ENCODE data around the gene WEE1.

- TF ChIP-seq ZNF565 (CRISPR knock-in tag; conservative IDR thresholded peaks at IDR 0.05; ENCODE audit: low read depth) (no peak), ESRRG (CRISPR knock-in tag; IDR thresholded peaks at IDR 0.05) (no peak), PPARA (CRISPR knock-in tag; IDR thresholded peaks at IDR 0.05; ENCODE audit: borderline replicate concordance) (no peak), ZFP30 (CRISPR knock-in tag; IDR thresholded peaks at IDR 0.05) (no peak), CSDC2 (CRISPR knock-in tag; IDR thresholded peaks at IDR 0.05) (no peak), RARB (CRISPR knock-in tag; IDR thresholded peaks at IDR 0.05) (no peak)
- TF ChIP-seq, protein P1, sequence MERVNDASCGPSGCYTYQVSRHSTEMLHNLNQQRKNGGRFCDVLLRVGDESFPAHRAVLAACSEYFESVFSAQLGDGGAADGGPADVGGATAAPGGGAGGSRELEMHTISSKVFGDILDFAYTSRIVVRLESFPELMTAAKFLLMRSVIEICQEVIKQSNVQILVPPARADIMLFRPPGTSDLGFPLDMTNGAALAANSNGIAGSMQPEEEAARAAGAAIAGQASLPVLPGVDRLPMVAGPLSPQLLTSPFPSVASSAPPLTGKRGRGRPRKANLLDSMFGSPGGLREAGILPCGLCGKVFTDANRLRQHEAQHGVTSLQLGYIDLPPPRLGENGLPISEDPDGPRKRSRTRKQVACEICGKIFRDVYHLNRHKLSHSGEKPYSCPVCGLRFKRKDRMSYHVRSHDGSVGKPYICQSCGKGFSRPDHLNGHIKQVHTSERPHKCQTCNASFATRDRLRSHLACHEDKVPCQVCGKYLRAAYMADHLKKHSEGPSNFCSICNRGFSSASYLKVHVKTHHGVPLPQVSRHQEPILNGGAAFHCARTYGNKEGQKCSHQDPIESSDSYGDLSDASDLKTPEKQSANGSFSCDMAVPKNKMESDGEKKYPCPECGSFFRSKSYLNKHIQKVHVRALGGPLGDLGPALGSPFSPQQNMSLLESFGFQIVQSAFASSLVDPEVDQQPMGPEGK (CRISPR knock-in tag; IDR thresholded peaks at IDR 0.05; ENCODE audit: borderline replicate concordance) = no peak
Measured at GRCh38 chr11:9625162-9625561, 51.7 kb downstream of the WEE1 start.
